KBM-7 (cell line): ENCODE data around the gene PHOSPHO1.
"Not testable (repeated sequence)": the region's sequence is repeated elsewhere in the genome, so short reads cannot be mapped to it uniquely, and the experiment has no call there.

ENCODE experiments used
- DNase-seq: peaks from one replicate; pipeline ENCODE4 v3.0.0-alpha.2; 2015
- in situ Hi-C: fragments of 300-500 bp; cut with MboI; formaldehyde crosslinking; loops from 2 replicates; pipeline ENCODE4 v1.14.3; 2020; ENCODE audit warnings: low sequenced_read_pairs, low pct_unique_long_range_greater_than_20kb, mixed read lengths

The PHOSPHO1 gene, protein sequence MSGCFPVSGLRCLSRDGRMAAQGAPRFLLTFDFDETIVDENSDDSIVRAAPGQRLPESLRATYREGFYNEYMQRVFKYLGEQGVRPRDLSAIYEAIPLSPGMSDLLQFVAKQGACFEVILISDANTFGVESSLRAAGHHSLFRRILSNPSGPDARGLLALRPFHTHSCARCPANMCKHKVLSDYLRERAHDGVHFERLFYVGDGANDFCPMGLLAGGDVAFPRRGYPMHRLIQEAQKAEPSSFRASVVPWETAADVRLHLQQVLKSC

GRCh38 chr17:49230636-49231562, at the start of gene PHOSPHO1:
TSS of gene PHOSPHO1 (minus strand) at chr17:49230787. CDS start at chr17:49226691, 4,096 bp downstream.
- in situ Hi-C loops, result no loop called here
- DNase-seq, result peak; percentile 90

DNA sequence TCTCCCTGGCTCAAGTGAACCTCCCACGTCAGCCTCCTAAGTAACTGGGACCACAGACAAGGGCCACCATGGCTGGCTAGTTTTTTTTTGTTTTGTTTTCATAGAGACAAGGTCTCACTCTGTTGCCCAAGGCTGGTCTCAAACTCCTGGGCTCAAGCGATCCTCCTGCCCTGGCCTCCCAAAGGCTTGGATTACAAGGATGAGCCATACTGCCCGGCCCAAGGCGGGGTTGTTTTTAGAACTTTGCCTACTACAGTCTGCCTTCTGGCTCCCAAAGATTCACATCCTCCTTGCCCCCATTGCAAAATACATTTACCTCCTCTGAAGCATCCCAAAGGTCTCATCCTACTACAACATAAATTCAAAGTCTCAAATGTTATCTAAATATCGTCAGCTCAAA, 49.5 kb upstream of the PHOSPHO1 start:
- DNase-seq, result no peak

DNA sequence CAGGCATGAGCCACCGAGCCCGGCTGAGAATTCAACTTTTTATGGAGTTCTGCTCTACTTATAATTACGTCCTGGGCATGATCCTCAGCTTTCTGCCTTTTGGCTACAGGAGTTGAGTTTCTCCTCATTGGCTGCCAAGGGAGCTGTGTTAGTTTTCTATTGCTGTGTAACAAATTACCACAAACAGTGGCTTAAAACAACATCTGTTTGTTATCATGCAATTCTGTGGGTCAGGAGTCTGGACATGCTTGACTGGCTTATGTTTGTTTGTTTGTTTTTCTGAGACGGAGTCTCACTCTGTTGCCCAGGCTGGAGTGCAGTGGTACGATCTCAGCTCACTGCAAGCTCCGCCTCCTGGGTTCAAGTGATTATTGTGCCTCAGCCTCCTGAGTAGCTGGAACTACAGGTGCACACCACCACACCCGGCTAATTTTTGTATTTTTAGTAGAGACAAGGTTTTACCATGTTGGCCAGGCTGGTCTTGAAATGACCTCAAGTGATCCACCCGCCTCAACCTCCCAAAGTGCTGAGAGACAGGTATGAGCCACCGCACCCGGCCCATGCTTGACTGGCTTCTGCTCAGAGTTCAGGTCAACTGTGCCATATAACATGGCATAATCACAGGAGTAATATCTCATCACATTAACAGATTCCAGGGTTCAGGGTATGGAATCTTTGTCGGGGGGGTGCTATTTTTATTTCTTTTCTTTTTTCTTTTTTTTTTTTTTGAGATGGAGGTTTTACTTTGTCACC, 48.9 kb upstream of the PHOSPHO1 start:
- not testable (repeated sequence) for DNase-seq

More for the DNA sequence above, 49.5 kb upstream of the PHOSPHO1 start:
- in situ Hi-C loops, result no loop called here

GRCh38 chr17:49278076-49278475, 47.5 kb upstream of the PHOSPHO1 start:
- in situ Hi-C loops, result no loop called here
- no peak for DNase-seq

More for the DNA sequence above, 48.9 kb upstream of the PHOSPHO1 start:
- in situ Hi-C loops, result not testable (repeated sequence)

DNA sequence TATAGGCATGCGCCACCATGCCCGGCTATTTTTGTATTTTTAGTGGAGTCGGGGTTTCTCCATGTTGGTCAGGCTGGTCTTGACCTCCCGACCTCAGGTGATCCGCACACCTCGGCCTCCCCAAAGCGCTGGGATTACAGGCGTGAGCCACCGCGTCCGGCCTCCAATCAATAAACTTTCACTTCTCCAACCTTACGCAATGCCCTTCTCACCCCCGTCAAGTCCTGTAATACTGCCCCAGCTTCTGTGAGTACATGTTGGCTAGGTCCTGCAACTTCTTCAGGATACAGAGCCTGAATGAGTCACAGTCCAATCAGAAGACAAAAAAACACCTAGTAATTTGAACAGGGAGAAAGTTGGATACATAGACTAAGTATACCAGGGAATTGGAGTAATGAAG, 47.1 kb upstream of the PHOSPHO1 start:
- no peak for DNase-seq
- in situ Hi-C loops, result no loop called here

GRCh38 chr17:49275981-49276380, 45.4 kb upstream of the PHOSPHO1 start:
- DNase-seq, in situ Hi-C loops: not testable (repeated sequence)

DNA sequence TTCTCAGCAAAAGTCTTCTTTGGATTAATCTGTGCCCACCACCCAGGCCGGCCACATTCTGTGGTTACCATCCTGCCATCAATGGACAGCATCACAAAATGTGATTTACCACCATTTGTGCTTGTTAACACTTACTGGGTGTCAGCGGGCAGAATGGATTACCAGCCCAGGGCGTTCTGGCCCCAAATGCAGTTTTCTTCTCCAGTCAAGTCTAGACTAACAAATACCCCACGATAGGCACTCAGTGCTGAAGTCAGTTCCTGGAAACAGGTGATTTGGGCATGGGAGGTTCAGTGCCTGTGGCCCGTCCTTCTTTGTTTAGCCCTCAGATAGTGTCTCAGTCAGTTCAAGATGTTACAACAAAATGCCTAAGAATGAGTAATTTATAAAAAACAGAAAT, 38.8 kb upstream of the PHOSPHO1 start:
- in situ Hi-C loops, result no loop called here
- DNase-seq, result no peak

DNA sequence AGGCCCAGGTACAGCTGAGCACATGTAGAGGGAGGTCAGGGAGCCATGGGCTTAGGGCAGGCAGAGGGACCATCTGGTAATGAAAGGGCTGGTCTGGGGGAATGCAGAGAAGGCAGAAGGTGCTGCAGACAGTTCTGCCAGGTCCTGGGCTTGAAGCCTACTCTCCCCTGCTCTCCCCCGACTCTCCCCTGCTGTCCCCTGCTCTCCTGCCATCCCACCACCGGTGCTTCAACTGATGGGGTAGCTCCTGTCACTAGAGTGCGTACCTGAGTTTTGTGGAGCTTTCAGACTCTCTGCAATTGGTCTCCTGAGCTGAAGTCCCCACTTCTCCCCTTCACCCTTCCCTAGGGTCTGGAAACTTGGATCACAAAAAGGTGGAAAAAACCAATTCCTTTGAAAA, 37.3 kb upstream of the PHOSPHO1 start:
- in situ Hi-C loops, result no loop called here
- DNase-seq, result no peak

DNA sequence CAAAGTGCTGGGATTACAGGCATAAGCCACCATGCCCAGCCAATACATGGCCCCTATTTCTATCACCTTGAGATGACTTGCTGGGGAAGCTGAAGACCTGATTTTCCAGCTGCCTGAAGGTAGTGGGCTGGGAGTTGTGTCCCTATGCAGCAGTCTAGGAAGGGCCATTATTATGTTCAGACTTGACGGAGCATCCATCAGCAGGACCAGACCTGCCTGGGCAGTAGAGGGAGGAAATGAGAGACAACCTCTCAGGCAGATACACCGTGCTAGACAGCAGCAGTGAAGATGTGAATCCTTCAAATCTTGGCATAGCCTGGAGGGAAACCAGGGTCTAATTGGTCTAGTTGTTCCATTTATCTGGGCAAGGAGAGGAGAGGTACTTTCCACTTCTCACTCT, 35.6 kb upstream of the PHOSPHO1 start:
- DNase-seq, result no peak
- in situ Hi-C loops, result no loop called here

DNA sequence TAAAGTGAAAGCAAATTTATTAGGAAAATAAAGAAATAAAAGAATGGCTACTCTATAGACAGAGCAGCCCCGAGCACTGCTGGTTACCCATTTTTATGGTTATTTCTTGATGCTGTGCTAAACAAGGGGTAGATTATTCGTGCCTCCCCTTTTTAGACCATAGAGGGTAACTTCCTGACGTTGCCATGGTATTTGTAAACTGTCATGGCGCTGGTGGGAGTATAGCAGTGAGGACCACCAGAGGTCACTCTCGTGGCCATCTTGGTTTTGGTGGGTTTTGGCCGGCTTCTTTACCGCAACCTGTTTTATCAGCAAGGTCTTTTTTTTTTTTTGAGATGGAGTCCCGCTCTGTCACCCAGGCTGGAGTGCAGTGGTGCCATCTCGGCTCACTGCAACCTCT, 31.0 kb upstream of the PHOSPHO1 start:
- in situ Hi-C loops, DNase-seq: not testable (repeated sequence)

DNA sequence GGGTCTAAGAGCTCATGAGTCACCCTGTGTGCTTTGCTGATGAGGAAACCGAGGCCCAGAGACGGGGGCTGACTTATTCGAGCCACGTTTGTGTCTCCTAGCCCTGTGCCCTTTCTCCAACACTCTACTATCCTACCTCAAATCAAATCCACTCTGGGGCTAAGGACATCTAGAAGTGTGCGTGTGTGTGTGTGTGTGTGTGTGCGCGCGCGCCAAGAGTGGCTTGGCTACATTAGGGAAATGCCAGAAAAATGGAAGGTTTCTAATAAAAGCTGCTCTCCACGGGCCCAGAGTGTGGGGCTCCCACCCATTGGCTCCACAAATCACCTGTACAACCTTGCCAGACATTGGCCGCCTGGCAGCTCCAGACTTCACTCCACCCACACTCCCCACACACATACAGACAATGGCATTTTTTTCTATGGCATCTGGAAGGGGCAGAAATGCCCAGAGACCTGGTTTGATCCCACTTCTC, 30.3 kb upstream of the PHOSPHO1 start:
- DNase-seq, result no peak
- in situ Hi-C loops, result no loop called here

GRCh38 chr17:49260011-49260816, 29.6 kb upstream of the PHOSPHO1 start:
- DNase-seq, result peak; percentile 73
- in situ Hi-C loops, result no loop called here

- peak; percentile 48 for DNase-seq
Observed at GRCh38 chr17:49259663-49260010, 29.1 kb upstream of the PHOSPHO1 start.

DNA sequence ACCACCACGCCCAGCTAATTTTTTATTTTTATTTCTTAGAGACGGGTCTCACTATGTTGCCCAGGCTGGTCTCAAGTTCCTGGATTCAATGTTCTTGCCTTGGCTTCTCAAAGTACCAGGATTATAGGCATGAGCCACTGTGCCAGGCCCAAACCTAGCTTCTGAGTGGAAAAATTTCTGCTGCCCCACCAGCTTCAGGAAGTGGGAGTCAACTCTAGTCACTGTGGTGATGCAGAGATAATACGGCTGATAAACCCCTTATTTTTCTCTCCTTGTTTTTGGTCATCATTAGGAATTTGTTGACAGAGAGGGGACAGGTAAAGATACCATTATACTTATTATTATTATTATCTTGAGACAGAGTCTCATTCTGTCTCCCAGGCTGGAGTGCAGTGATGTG, 27.8 kb upstream of the PHOSPHO1 start:
- in situ Hi-C loops, result no loop called here
- DNase-seq, result peak; percentile 16

More at GRCh38 chr17:49259663-49260010, 29.1 kb upstream of the PHOSPHO1 start:
- in situ Hi-C loops, result no loop called here

- DNase-seq, result no peak
- in situ Hi-C loops, result no loop called here
Observed at GRCh38 chr17:49255125-49255524, 24.5 kb upstream of the PHOSPHO1 start.

DNA sequence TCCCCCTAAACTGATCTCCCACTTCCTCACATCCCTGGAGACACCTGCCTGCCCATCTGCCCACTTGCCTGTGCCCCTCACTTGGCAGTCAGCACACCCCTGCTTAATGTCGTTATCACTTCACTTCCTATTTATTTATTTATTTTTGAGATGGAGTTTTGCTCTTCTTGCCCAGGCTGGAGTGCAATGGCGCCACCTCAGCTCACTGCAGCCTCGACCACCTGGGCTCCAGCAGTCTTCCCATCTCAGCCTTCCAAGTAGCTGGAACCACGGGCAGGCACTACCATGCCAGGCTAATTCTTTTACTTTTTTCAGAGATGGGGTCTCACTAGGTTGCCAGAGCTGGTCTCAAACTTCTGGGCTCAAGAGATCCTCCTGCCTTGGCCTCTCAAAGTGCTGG, 23.5 kb upstream of the PHOSPHO1 start:
- in situ Hi-C loops, result no loop called here
- DNase-seq, result no peak

- no peak for DNase-seq
- in situ Hi-C loops, result no loop called here
Observed at GRCh38 chr17:49252148-49252695, 21.6 kb upstream of the PHOSPHO1 start.

DNA sequence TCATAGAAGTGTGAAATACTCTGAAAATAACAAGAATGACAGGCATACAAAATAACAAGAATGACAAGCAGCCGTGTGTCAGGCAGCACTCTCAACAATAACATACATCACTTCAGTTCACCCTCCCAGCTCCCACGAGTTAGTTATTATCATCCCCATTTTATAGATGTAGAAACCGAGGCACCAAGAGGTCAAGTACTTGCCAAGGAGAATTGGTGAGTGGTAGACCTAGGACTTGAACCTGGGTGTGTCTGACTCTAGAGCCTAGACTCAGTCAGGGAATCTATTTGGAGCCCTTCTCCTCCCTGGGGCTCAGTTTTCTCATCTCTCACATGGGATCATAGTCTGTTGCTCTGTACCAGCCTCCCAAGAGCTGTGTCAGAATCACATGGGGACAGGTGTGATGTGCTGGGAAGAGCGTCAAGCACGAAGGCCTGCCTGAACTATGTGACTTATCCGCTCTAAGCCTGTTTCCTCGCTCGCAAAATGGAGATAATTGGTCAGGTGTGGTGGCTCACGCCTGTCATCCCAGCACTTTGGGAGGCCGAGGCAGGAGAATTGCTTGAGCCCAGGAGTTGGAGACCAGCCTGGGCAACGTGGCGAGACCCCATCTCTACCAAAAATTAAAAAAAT, 19.4 kb upstream of the PHOSPHO1 start:
- in situ Hi-C loops, result no loop called here

More for the DNA sequence above, 19.4 kb upstream of the PHOSPHO1 start:
- no peak for DNase-seq
